K562 (cell line): ENCODE results near the gene CASP9. TPM values are rescaled to one million over a fixed set of nuclear protein-coding genes. Genes with fewer than 3 reads are reported as not detected.

Experiments
- ARID3A ChIP-seq: IDR thresholded peaks from 2 replicates; pipeline ENCODE4 v1.6.1; 2012; ENCODE audit warnings: low read depth, low read length, improper control_type of control experiment, borderline replicate concordance
- CXXC5 ChIP-seq: fragments of 250-450 bp; sonication (Bioruptor Pico); IDR thresholded peaks from 2 replicates; pipeline ENCODE4 v1.8.0; 2022; ENCODE audit warnings: inconsistent platforms, mild to moderate bottlenecking, moderate library complexity
- DPF2 ChIP-seq: fragments of 450-650 bp; IDR thresholded peaks from 2 replicates; pipeline ENCODE4 v1.6.1; 2016
- EP300 ChIP-seq: IDR thresholded peaks from 2 replicates; pipeline ENCODE4 v1.6.1; 2012; ENCODE audit warnings: low read length, improper control_type of control experiment
- GTF2E2 ChIP-seq: fragments of 200-800 bp; sonication (Bioruptor generic); IDR thresholded peaks from 2 replicates; pipeline ENCODE4 v1.6.1; 2016; ENCODE audit warnings: missing genetic modification characterization, missing compliant biosample characterization
- JUND ChIP-seq, 2 experiments: IDR thresholded peaks; 2 replicates in 1 of 2; 3 replicates in 1 of 2; pipeline ENCODE4 v1.6.1; 2011; ENCODE audit warnings: borderline replicate concordance in 2 of 2, low read depth in 2 of 2, low read length in 2 of 2, improper control_type of control experiment in 1 of 2, missing biosample characterization in 1 of 2, missing genetic modification characterization in 1 of 2, missing genetic modification reagents in 1 of 2
- TCF3 ChIP-seq: sonication (generic); formaldehyde crosslinking; IDR thresholded peaks from 2 replicates; pipeline ENCODE4 v1.4.0; 2020; ENCODE audit warnings: mild to moderate bottlenecking, missing genetic modification reagents
- THAP12 ChIP-seq: fragments of 250-450 bp; sonication (Bioruptor Pico); IDR thresholded peaks from 2 replicates; pipeline ENCODE4 v1.9.0; 2021; ENCODE audit warnings: mild to moderate bottlenecking, inconsistent platforms
- ZBTB5 ChIP-seq: fragments of 450-650 bp; IDR thresholded peaks from 2 replicates; pipeline ENCODE4 v1.6.1; 2017; ENCODE audit warnings: antibody characterized with exemption
- ZNF561 ChIP-seq: fragments of 450-650 bp; formaldehyde crosslinking; conservative IDR thresholded peaks from 2 replicates; pipeline ENCODE4 v1.4.0; 2020; ENCODE audit warnings: mild to moderate bottlenecking, moderate library complexity
- ZNF589 ChIP-seq: fragments of 200-800 bp; sonication (Bioruptor generic); IDR thresholded peaks from 2 replicates; pipeline ENCODE4 v1.6.1; 2016; ENCODE audit warnings: low read depth, missing genetic modification characterization, missing compliant biosample characterization
- polyA plus RNA-seq, 8 experiments: library from polyadenylated mRNA; depleted of rRNA in 4 of 8; stranded (reverse) in 5 of 8; unstranded in 3 of 8; fragments of >200 nt; fragmentation: Nextera tagmentation in 2 of 8; fragmentation: Illumina TruSeq in 1 of 8; extraction: Ambion mirVana in 2 of 8; extraction: Trizol in 1 of 8; gene quantifications; 2 replicates each; pipeline versions ENCODE4 v1.2.1 to v1.2.3, GENCODE V29; 2011 to 2014; ENCODE audit warnings: inconsistent platforms in 1 of 8, missing spikeins in 1 of 8
- total RNA-seq, 7 experiments: library from RNA; depleted of rRNA in 6 of 7; stranded (reverse); fragments of >200 nt in 6 of 7; fragmentation: Illumina TruSeq in 2 of 7; extraction: Trizol in 2 of 7; gene quantifications; 2 replicates each; pipeline versions ENCODE4 v1.2.1 to v1.2.3, GENCODE V29; 2011 to 2021; ENCODE audit warnings: low replicate concordance in 1 of 7

CASP9 gene
- total and polyA plus RNA-seq, 9 of the 15 experiments (the other 6 are each of a cell fraction or from before 2014, with no cell fraction given), result 10.8 to 54.1 (median 30.7) TPM

GRCh38 chr1:15456313-15456954 is 67.6 kb downstream of the CASP9 start, which contains the start of gene CELA2A (continued):
- TF ChIP-seq THAP12 (CRISPR knock-in tag), result no peak
- no peak for TF ChIP-seq GTF2E2
- peak; percentile 80 for TF ChIP-seq TCF3
- TF ChIP-seq JUND (IDR thresholded peaks at IDR 0.05; ENCODE audit: borderline replicate concordance, low read depth, low read length), result peak; percentile 26; the same call in 1 of the 2 replicates
- TF ChIP-seq JUND (tag; IDR thresholded peaks at IDR 0.05; ENCODE audit: borderline replicate concordance, low read depth, low read length), result no peak
- TF ChIP-seq CXXC5 (CRISPR knock-in tag), result peak; percentile 61
- TF ChIP-seq DPF2, result peak; percentile 56
- peak; percentile 49; the same call in 1 of the 2 replicates for TF ChIP-seq EP300
- TF ChIP-seq ZBTB5, result no peak
- no peak for TF ChIP-seq ZNF589 (CRISPR knock-in tag)
- no peak for TF ChIP-seq ZNF561 (CRISPR knock-in tag)
- no peak for TF ChIP-seq ARID3A
